ENCODE data around the gene ISG20.

- TF ChIP-seq REST (tag by site-specific recombination; IDR thresholded peaks at IDR 0.05) (no peak), CTCF (tag by site-specific recombination; IDR thresholded peaks at IDR 0.05) (no peak), ZNF777 (tag by site-specific recombination; IDR thresholded peaks at IDR 0.05; ENCODE audit: borderline replicate concordance) (no peak), ZNF488 (tag by site-specific recombination; IDR thresholded peaks at IDR 0.05) (no peak), ZFP41 (tag by site-specific recombination; IDR thresholded peaks at IDR 0.05; ENCODE audit: borderline replicate concordance) (no peak), ZNF274 (IDR thresholded peaks at IDR 0.05; ENCODE audit: low read length) (no peak), ZNF274 (tag by site-specific recombination; IDR thresholded peaks at IDR 0.05; ENCODE audit: borderline replicate concordance) (no peak), ZNF2 (tag by site-specific recombination; IDR thresholded peaks at IDR 0.05) (no peak), ZNF157 (tag by site-specific recombination; IDR thresholded peaks at IDR 0.05) (no peak), GFI1B (tag by site-specific recombination; IDR thresholded peaks at IDR 0.05) (no peak)
Observed at GRCh38 chr15:88609344-88610090, 29.3 kb upstream of the ISG20 start.
